Measurements from ENCODE around the gene SESN1.

DNA sequence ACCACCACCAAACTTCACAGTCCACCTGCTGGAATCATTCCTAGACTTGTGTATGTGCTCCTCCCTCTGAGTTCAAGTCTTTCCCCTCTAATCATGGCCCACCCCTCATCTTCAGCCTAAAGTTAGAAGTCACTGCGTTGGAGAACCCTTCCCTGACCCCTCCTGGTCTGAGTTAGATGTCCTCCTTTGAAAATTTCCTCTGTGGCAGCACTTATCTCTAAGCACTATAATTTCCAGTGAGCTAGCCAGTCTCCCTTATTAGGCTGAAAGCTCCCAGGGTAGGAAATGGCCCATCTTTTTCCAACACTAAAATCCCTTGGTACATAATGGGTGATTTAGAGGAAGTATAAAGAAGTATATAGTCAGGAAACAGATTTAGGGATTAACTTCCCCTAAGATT is 63.2 kb downstream of the SESN1 start:
- no peak for TF ChIP-seq EZH2 (IDR thresholded peaks at IDR 0.05; ENCODE audit: borderline replicate concordance, insufficient read depth, low read depth, low read length, poor library complexity, severe bottlenecking)
- no peak for TF ChIP-seq CTCF (IDR thresholded peaks at IDR 0.05)
